Activated CD8-positive, alpha-beta memory T cell treated with anti-CD3 and anti-CD28 coated beads for 24 hours (primary cell): ENCODE results near the gene MMP15.

Experiments used
- DNase-seq: peaks from one replicate; pipeline ENCODE4 v3.0.0-alpha.2; 2020

MMP15 gene

GRCh38 chr16:58019866-58020538 is 5.6 kb upstream of the MMP15 start:
- DNase-seq = no peak

- peak; percentile 83 for DNase-seq
Measured at GRCh38 chr16:58020628-58021521, 4.7 kb upstream of the MMP15 start.

GRCh38 chr16:58021661-58022551 is 3.6 kb upstream of the MMP15 start:
- no peak for DNase-seq

GRCh38 chr16:58022601-58023371 is 2.8 kb upstream of the MMP15 start:
- DNase-seq = no peak

- peak; percentile 73 for DNase-seq
Measured at GRCh38 chr16:58024486-58025350, 836 bp upstream of the MMP15 start.

GRCh38 chr16:58026139-58026704 is 668 bp downstream of the MMP15 start:
- peak; percentile 70 for DNase-seq

GRCh38 chr16:58026705-58027160 is 1.2 kb downstream of the MMP15 start:
- no peak for DNase-seq

- DNase-seq = no peak
Measured at GRCh38 chr16:58027161-58027915, 1.8 kb downstream of the MMP15 start.

GRCh38 chr16:58027916-58028455 is 2.4 kb downstream of the MMP15 start:
- DNase-seq = no peak

GRCh38 chr16:58028541-58029070 is 3.1 kb downstream of the MMP15 start:
- no peak for DNase-seq

- no peak for DNase-seq
Measured at GRCh38 chr16:58029410-58029809, 3.9 kb downstream of the MMP15 start.

- DNase-seq = no peak
Measured at GRCh38 chr16:58030136-58030840, 4.7 kb downstream of the MMP15 start.

GRCh38 chr16:58031016-58031800 is 5.7 kb downstream of the MMP15 start:
- no peak for DNase-seq

- DNase-seq = no peak
Measured at GRCh38 chr16:58032710-58033293, 7.2 kb downstream of the MMP15 start.

GRCh38 chr16:58034128-58034685 is 8.7 kb downstream of the MMP15 start:
- DNase-seq = no peak

- DNase-seq = no peak
Measured at GRCh38 chr16:58034774-58035173, 9.2 kb downstream of the MMP15 start.
